C4-2B (cell line): ENCODE data around the gene PRKAG2.

ENCODE experiments used
- H3K27ac ChIP-seq: fragments of 450-650 bp; 2 replicates; pipeline ENCODE4 v1.5.1; 2017
- ZFX ChIP-seq: fragments of 450-650 bp; IDR thresholded peaks from 2 replicates; pipeline ENCODE4 v1.6.1; 2017
- TF ChIP-seq, protein P1 (sequence below): fragments of 450-650 bp; conservative IDR thresholded peaks from 2 replicates; pipeline ENCODE4 v1.5.1; 2017; ENCODE audit warnings: mild to moderate bottlenecking

PRKAG2 gene

DNA sequence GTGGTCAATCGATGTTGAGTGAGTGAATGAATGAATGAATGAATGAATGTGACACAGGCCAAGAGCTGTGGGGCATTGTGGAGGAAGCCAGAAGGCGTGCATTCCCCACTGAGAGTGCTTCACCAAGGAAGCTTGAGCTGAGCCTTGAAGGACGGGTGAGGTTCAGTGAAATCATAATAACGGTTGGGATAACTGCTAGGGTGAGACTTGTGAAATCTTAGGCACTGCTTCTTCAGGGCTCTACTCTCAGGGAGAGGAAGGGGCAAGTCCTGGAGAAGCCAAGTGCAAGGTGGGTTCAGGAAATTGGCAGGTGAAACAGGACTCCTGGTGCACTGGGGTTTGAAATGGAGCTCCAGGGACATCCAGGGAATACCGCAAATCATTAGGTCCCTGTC is 23.7 kb upstream of the PRKAG2 start:
- no peak overlapping the region for H3K27ac ChIP-seq
- no peak for TF ChIP-seq ZFX
- TF ChIP-seq, protein P1, sequence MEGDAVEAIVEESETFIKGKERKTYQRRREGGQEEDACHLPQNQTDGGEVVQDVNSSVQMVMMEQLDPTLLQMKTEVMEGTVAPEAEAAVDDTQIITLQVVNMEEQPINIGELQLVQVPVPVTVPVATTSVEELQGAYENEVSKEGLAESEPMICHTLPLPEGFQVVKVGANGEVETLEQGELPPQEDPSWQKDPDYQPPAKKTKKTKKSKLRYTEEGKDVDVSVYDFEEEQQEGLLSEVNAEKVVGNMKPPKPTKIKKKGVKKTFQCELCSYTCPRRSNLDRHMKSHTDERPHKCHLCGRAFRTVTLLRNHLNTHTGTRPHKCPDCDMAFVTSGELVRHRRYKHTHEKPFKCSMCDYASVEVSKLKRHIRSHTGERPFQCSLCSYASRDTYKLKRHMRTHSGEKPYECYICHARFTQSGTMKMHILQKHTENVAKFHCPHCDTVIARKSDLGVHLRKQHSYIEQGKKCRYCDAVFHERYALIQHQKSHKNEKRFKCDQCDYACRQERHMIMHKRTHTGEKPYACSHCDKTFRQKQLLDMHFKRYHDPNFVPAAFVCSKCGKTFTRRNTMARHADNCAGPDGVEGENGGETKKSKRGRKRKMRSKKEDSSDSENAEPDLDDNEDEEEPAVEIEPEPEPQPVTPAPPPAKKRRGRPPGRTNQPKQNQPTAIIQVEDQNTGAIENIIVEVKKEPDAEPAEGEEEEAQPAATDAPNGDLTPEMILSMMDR: no peak

DNA sequence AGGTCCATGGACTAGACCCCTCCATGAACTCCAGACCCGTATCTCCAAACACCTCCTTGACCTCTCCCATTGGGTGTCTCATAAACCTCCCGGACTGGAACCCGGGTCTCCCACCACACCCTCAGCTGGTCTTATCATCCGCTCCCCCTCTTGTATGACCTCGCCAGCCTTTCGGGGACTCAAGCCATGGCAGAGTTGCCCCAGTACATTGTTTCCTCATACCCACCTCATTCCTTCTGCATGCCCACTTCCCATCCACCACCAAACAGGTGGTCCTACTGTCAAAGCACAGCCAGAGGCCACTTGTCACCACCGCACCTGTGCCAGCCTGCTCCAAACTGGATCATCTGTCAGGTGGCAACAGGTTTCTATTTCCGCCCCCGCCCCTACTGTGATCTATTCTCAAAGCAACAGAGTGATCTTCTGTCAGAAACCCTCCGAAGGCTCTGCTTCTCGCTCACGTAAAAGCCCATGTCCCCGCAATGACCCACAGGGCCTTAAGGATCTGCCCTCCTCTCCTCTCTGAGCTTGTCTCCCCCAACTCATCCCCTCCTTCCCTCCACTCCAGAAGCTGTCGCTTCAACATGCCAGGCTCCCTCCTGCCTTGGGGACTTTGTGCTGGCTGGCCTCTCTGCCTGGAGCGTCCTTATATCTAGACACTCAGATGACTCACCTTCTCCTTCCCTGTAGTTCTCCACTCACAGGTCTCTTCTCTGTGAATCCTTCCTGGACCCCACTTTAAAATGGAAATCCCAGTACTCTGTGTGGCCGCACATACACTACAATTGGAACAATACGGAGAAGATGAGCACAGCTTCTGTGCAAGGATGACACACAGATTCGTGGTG is 22.8 kb upstream of the PRKAG2 start:
- TF ChIP-seq, protein P1: no peak
- TF ChIP-seq ZFX: no peak
- H3K27ac ChIP-seq: no peak overlapping the region

DNA sequence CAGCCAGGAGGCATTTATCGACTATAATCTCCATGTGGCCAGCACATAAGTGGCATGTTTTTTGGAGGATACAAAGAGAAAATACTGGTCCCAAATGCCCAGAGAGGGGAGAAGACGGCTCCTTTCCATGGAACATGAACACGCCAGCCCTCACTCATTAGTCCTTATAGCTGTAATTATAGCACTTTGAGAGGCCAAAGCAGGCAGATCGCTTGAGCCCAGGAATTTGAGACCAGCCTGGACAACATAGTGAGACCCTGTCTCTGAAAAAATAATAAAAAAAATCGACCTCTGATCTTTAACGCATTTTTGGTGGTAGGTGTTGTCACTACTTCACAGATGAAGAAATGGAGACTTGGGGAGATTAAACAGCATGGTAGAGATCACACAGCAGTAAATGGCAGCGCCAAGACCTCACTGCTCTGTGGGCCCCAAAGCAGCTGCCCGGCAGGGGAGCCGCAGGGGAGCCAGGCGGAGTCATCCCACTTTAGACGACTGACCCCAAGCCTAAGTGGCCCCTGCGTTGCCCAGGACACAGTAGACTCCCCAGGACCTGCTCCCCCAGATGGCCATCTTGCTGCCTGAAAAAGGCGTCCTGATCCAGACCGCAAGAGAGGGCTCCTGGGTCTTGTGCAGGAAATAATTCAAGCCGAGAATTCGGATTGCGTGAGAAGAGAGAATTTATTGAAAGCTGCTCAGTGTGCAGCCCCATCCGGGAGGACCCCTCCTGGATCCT is 21.2 kb upstream of the PRKAG2 start:
- TF ChIP-seq ZFX: no peak
- TF ChIP-seq, protein P1: no peak
- H3K27ac ChIP-seq: no peak overlapping the region

DNA sequence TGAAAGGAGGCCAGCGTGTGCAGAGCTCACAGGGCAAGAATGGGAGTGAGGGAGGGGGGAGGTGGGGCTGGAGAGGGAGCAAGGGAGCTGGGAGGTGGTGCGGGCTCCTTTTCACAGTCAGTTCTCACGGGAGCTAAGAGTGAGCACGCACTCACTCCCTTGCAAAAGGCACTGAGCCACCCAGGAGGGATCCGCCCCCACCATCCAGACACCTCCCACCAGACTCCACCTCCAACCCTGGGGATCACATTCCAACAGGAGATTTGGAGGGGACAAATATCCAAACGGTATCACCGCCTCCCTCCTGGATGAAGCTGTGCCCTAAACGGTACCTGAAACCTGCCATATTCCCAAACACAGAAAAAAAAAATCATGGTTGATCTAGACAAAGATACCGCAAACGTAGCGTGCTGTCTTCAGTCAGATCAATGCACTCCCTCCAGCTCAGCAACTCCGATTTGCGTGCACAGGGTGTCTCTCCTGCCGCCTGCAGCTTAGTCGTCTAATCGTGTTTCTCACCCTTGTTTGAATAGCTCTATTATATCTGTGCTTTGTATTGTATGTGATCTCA is 20.3 kb upstream of the PRKAG2 start:
- TF ChIP-seq, protein P1: no peak
- no peak for TF ChIP-seq ZFX
- no peak overlapping the region for H3K27ac ChIP-seq

DNA sequence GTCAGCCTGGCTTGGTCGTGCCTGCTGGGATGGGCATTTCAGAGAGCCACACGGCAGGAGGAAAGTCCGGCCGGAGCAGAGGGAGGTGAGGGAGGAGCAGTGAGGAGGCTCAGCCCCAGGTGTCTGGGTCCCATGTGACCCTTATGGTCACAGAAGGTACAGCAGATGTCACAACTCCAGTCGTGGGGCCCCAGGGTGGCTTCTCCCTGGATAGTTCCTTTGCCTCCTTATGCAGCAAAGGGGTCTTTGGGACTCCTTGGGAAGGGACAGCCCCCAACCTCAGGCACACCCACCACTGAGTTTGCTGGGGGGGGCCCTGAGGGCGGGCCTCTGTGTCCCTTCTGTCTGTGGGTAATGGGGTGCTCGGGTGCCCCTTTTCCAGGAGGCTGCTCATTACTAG is 19.6 kb upstream of the PRKAG2 start:
- no peak overlapping the region for H3K27ac ChIP-seq
- no peak for TF ChIP-seq ZFX
- TF ChIP-seq, protein P1: no peak

DNA sequence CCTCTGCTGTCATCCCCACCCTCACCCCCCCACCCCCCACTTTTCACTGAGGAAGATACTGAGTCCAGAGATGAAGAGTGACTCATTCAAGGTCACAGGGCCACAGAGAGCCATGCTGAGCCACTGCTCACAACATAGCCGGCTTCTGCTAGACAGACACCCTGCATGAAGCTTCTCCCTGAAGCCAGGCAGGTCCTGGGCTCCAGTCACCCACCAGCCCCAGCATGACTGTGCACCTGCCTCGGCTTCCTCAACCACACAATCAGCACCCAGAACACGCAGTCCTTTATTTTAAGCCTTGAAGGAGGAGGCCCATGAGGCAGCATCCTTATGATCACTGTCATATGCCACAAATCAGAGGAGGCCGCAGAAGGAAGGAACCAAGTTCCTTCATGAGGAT is 19.2 kb upstream of the PRKAG2 start:
- no peak overlapping the region for H3K27ac ChIP-seq
- no peak for TF ChIP-seq ZFX
- TF ChIP-seq, protein P1: no peak

DNA sequence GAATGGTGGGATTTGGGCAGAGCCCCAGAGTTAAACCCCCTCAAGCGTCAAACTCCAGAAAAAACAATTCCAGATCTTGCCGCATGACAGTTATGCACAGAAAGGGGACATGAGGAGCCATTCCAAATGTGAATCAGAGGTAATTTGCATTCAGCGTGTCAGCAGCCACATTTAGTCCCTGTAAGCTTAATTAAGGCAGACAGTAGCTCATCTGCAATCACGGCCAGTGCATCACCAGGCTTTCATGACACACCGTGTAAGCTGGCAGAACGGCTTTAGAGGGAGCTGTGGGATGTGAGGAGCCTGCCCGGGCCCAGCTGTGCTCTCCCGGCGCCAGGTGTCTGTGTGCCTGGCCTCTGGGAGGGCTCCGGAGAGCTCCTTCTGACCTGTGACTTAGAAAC is 18.7 kb upstream of the PRKAG2 start:
- no peak for TF ChIP-seq ZFX
- TF ChIP-seq, protein P1: no peak
- H3K27ac ChIP-seq: no peak overlapping the region
